Measurements from ENCODE around the gene RHEBL1.

The RHEBL1 gene

GRCh38 chr12:49084438-49084837, 14.7 kb upstream of the RHEBL1 start:
- TF ChIP-seq TEAD4 (IDR thresholded peaks at IDR 0.05) (no peak), REST (IDR thresholded peaks at IDR 0.05; ENCODE audit: low read depth) (no peak), EP300 (IDR thresholded peaks at IDR 0.05; ENCODE audit: borderline replicate concordance) (no peak), TCF12 (IDR thresholded peaks at IDR 0.05; ENCODE audit: low read depth) (no peak)

GRCh38 chr12:49079793-49080192, 10.0 kb upstream of the RHEBL1 start:
- TF ChIP-seq NFIC (IDR thresholded peaks at IDR 0.05) = no peak
- no peak for TF ChIP-seq REST (IDR thresholded peaks at IDR 0.05; ENCODE audit: low read depth)
- no peak for TF ChIP-seq TCF12 (IDR thresholded peaks at IDR 0.05; ENCODE audit: low read depth)
- TF ChIP-seq TAF1 (IDR thresholded peaks at IDR 0.05; ENCODE audit: low read depth) = no peak
- no peak for TF ChIP-seq EGR1 (IDR thresholded peaks at IDR 0.05)
- TF ChIP-seq TEAD4 (IDR thresholded peaks at IDR 0.05) = no peak
- no peak for TF ChIP-seq YY1 (IDR thresholded peaks at IDR 0.05; ENCODE audit: low read depth)
- no peak for TF ChIP-seq CREB1 (IDR thresholded peaks at IDR 0.05; ENCODE audit: low read depth)
- TF ChIP-seq ZBTB7A (IDR thresholded peaks at IDR 0.05; ENCODE audit: low read depth) = no peak
- no peak for TF ChIP-seq CEBPB (IDR thresholded peaks at IDR 0.05)
- TF ChIP-seq MAX (IDR thresholded peaks at IDR 0.05) = no peak
- TF ChIP-seq RAD21 (IDR thresholded peaks at IDR 0.05; ENCODE audit: low read depth) = no peak
- no peak for TF ChIP-seq FOXM1 (IDR thresholded peaks at IDR 0.05; ENCODE audit: borderline replicate concordance, low read depth)
- no peak for TF ChIP-seq EP300 (IDR thresholded peaks at IDR 0.05; ENCODE audit: borderline replicate concordance)
- no peak for TF ChIP-seq USF1 (IDR thresholded peaks at IDR 0.05)

GRCh38 chr12:49070971-49071370, 1.2 kb upstream of the RHEBL1 start:
- TF ChIP-seq CEBPB (IDR thresholded peaks at IDR 0.05) = no peak
- no peak for TF ChIP-seq EP300 (IDR thresholded peaks at IDR 0.05; ENCODE audit: borderline replicate concordance)
- no peak for TF ChIP-seq TAF1 (IDR thresholded peaks at IDR 0.05; ENCODE audit: low read depth)
- TF ChIP-seq NFIC (IDR thresholded peaks at IDR 0.05) = no peak
- no peak for TF ChIP-seq ZBTB7A (IDR thresholded peaks at IDR 0.05; ENCODE audit: low read depth)
- TF ChIP-seq USF1 (IDR thresholded peaks at IDR 0.05) = no peak

- TF ChIP-seq RAD21 (IDR thresholded peaks at IDR 0.05; ENCODE audit: low read depth) (no peak), NFIC (IDR thresholded peaks at IDR 0.05) (no peak), CREB1 (IDR thresholded peaks at IDR 0.05; ENCODE audit: low read depth) (no peak), REST (IDR thresholded peaks at IDR 0.05; ENCODE audit: low read depth) (no peak), FOXM1 (IDR thresholded peaks at IDR 0.05; ENCODE audit: borderline replicate concordance, low read depth) (no peak), YY1 (IDR thresholded peaks at IDR 0.05; ENCODE audit: low read depth) (no peak), USF1 (IDR thresholded peaks at IDR 0.05) (no peak), MAX (IDR thresholded peaks at IDR 0.05) (no peak), TAF1 (IDR thresholded peaks at IDR 0.05; ENCODE audit: low read depth) (no peak), TCF12 (IDR thresholded peaks at IDR 0.05; ENCODE audit: low read depth) (no peak), ZBTB7A (IDR thresholded peaks at IDR 0.05; ENCODE audit: low read depth) (no peak), EGR1 (IDR thresholded peaks at IDR 0.05) (no peak), TEAD4 (IDR thresholded peaks at IDR 0.05) (no peak)
Measured at GRCh38 chr12:49068879-49069506, 786 bp downstream of the RHEBL1 start.

All from Ishikawa (cell line).